H1 (cell line): ENCODE data around the gene ATP6AP1. TPM values are rescaled to one million over a fixed set of nuclear protein-coding genes. Genes with fewer than 3 reads are reported as not detected.
A peak's percentile ranks its signal among the peaks of the same experiment; 100 is the strongest.

ENCODE experiments used
- CTCF ChIA-PET: fragments of 300-600 bp; sonication (Branson Sonifier 250); formaldehyde crosslinking; loops from one replicate; lab custom pipeline; 2021; ENCODE audit not compliant: partially characterized antibody; lab: Charles Lee
- POLR2A ChIA-PET: fragments of 300-600 bp; sonication (Branson Sonifier 250); formaldehyde crosslinking; loops from one replicate; lab custom pipeline; 2021; ENCODE audit warnings: inconsistent platforms; ENCODE audit not compliant: partially characterized antibody; lab: Charles Lee
- DNase-seq, 2 experiments: peaks; one replicate each; pipeline versions ENCODE4 v3.0.0 to v3.0.0-alpha.2; 2010 to 2022; ENCODE audit warnings: low spot score in 2 of 2, low read depth in 1 of 2, mixed read lengths in 1 of 2
- FAIRE-seq: peaks from 2 replicates; lab custom pipeline; 2011; peaks lifted over from hg19 to GRCh38; lab: Jason Lieb, UNC
- H2AFZ ChIP-seq: 2 replicates; pipeline ENCODE4 v1.8.1; 2012; ENCODE audit warnings: low read length, inconsistent platforms
- H2AK5ac ChIP-seq: 2 replicates; pipeline ENCODE4 v1.6.1; 2013; ENCODE audit warnings: low read depth, low read length
- H2BK120ac ChIP-seq: replicated peaks from 2 replicates; pipeline ENCODE3; 2013; ENCODE audit warnings: low read depth, low read length, inconsistent platforms
- H2BK12ac ChIP-seq: 2 replicates; pipeline ENCODE4 v1.6.1; 2013; ENCODE audit warnings: low read depth, low read length
- H2BK15ac ChIP-seq: 2 replicates; pipeline ENCODE4 v1.6.1; 2013; ENCODE audit warnings: low read length
- H2BK20ac ChIP-seq: 2 replicates; pipeline ENCODE4 v1.6.1; 2013; ENCODE audit warnings: low read length
- H2BK5ac ChIP-seq: 2 replicates; pipeline ENCODE4 v1.6.1; 2013; ENCODE audit warnings: low read depth, low read length
- H3K14ac ChIP-seq: 2 replicates; pipeline ENCODE4 v1.6.1; 2013; ENCODE audit warnings: inconsistent platforms; ENCODE audit not compliant: insufficient read length
- H3K18ac ChIP-seq: 2 replicates; pipeline ENCODE4 v1.6.1; 2013; ENCODE audit warnings: low read length; ENCODE audit errors: extremely low read depth
- H3K23ac ChIP-seq: 2 replicates; pipeline ENCODE4 v1.6.1; 2013; ENCODE audit warnings: inconsistent platforms; ENCODE audit not compliant: insufficient read length
- H3K23me2 ChIP-seq: 2 replicates; pipeline ENCODE4 v1.6.1; 2013; ENCODE audit warnings: low read depth, low read length
- H3K27ac ChIP-seq: 2 replicates; pipeline ENCODE4 v1.6.1; 2011; ENCODE audit warnings: low read depth, low read length, inconsistent platforms
- H3K27me3 ChIP-seq, 4 experiments: replicated peaks in 1 of 4; 1 replicate in 1 of 4; 2 replicates in 3 of 4; pipeline versions ENCODE4 v1.6.1 to v1.8.1; 2011 to 2013; ENCODE audit warnings: low read length in 3 of 4, mild to moderate bottlenecking in 3 of 4, inconsistent platforms in 2 of 4, mixed read lengths in 2 of 4, moderate library complexity in 1 of 4; ENCODE audit not compliant: control insufficient read depth in 3 of 4, insufficient read depth in 3 of 4; ENCODE audit errors: extremely low read depth in 1 of 4
- H3K36me3 ChIP-seq, 4 experiments: 2 replicates each; pipeline versions ENCODE4 v1.6.1 to v1.8.1; 2011 to 2013; ENCODE audit warnings: mild to moderate bottlenecking in 4 of 4, low read length in 3 of 4, moderate library complexity in 2 of 4, control low read depth in 1 of 4, inconsistent platforms in 1 of 4; ENCODE audit not compliant: insufficient read depth in 4 of 4, control insufficient read depth in 2 of 4
- H3K4ac ChIP-seq: replicated peaks from 2 replicates; pipeline ENCODE3; 2013; ENCODE audit warnings: low read length, low read depth, mixed read lengths, inconsistent platforms; ENCODE audit not compliant: insufficient read length
- H3K4me1 ChIP-seq, 4 experiments: replicated peaks in 1 of 4; 1 replicate in 1 of 4; 2 replicates in 3 of 4; pipeline versions ENCODE4 v1.6.1 to v1.8.1; 2011 to 2013; ENCODE audit warnings: low read length in 3 of 4, inconsistent platforms in 2 of 4, mixed read lengths in 1 of 4; ENCODE audit not compliant: insufficient read depth in 4 of 4, control insufficient read depth in 3 of 4
- H3K4me2 ChIP-seq, 2 experiments: 2 replicates each; pipeline versions ENCODE4 v1.6.1 to v1.8.1; 2011 to 2013; ENCODE audit warnings: low read depth in 2 of 2, low read length in 2 of 2, control low read depth in 1 of 2, inconsistent platforms in 1 of 2, mild to moderate bottlenecking in 1 of 2; ENCODE audit not compliant: insufficient read depth in 1 of 2
- H3K4me3 ChIP-seq, 4 experiments: fragments of 200-600, 300-600 bp in 1 of 4; sonication (generic), shearing (Covaris generic), sonication (Bioruptor Twin) in 1 of 4; 2 replicates each; pipeline versions ENCODE4 v1.5.1 to v1.8.1; 2011 to 2016; ENCODE audit warnings: low read length in 4 of 4, low read depth in 3 of 4, control low read depth in 2 of 4, inconsistent platforms in 2 of 4, mild to moderate bottlenecking in 2 of 4, mixed read lengths in 1 of 4, moderate library complexity in 1 of 4; ENCODE audit not compliant: insufficient read depth in 2 of 4; ENCODE audit errors: extremely low read depth in 1 of 4
- H3K56ac ChIP-seq: replicated peaks from 2 replicates; pipeline ENCODE3; 2013; ENCODE audit warnings: low read depth, mild to moderate bottlenecking, mixed read lengths, low read length, inconsistent platforms; ENCODE audit not compliant: insufficient read length
- H3K79me1 ChIP-seq: 2 replicates; pipeline ENCODE4 v1.6.1; 2013; ENCODE audit warnings: low read depth, low read length, control low read depth
- H3K79me2 ChIP-seq, 2 experiments: 2 replicates each; pipeline versions ENCODE4 v1.6.1 to v1.8.1; 2012 to 2013; ENCODE audit warnings: low read length in 2 of 2, mild to moderate bottlenecking in 2 of 2, inconsistent platforms in 1 of 2; ENCODE audit not compliant: insufficient read depth in 2 of 2, control insufficient read depth in 1 of 2
- H3K9ac ChIP-seq, 4 experiments: replicated peaks in 1 of 4; 1 replicate in 1 of 4; 2 replicates in 3 of 4; pipeline versions ENCODE4 v1.6.1 to v1.8.1; 2011 to 2013; ENCODE audit warnings: low read depth in 3 of 4, low read length in 3 of 4, control low read depth in 2 of 4, mild to moderate bottlenecking in 2 of 4, moderate library complexity in 2 of 4, inconsistent platforms in 1 of 4; ENCODE audit errors: extremely low read depth in 1 of 4
- H3K9me3 ChIP-seq, 2 experiments: 2 replicates each; pipeline versions ENCODE4 v1.6.1 to v1.8.1; 2012 to 2013; ENCODE audit warnings: mild to moderate bottlenecking in 2 of 2, moderate library complexity in 2 of 2, control low read depth in 1 of 2, inconsistent platforms in 1 of 2, low read depth in 1 of 2, low read length in 1 of 2, mixed read lengths in 1 of 2; ENCODE audit not compliant: insufficient read depth in 2 of 2
- H4K20me1 ChIP-seq, 2 experiments: replicated peaks in 1 of 2; 2 replicates each; pipeline versions ENCODE3 to v1.8.1; 2011 to 2013; ENCODE audit warnings: inconsistent platforms in 2 of 2, low read length in 2 of 2, mild to moderate bottlenecking in 1 of 2; ENCODE audit not compliant: insufficient read depth in 2 of 2, control insufficient read depth in 1 of 2
- H4K5ac ChIP-seq: 2 replicates; pipeline ENCODE4 v1.6.1; 2013; ENCODE audit warnings: low read length, low read depth, mixed read lengths, inconsistent platforms; ENCODE audit not compliant: insufficient read length
- H4K8ac ChIP-seq: 2 replicates; pipeline ENCODE4 v1.8.0; 2013; ENCODE audit warnings: mild to moderate bottlenecking, moderate library complexity, low read length, inconsistent platforms; ENCODE audit not compliant: insufficient read depth; ENCODE audit errors: extremely low read depth
- H4K91ac ChIP-seq: replicated peaks from 2 replicates; pipeline ENCODE3; 2013; ENCODE audit warnings: low read length, mixed read lengths, inconsistent platforms; ENCODE audit not compliant: insufficient read length
- ATF2 ChIP-seq: IDR thresholded peaks from 2 replicates; pipeline ENCODE4 v1.6.1; 2012; ENCODE audit warnings: low read length, inconsistent platforms
- BCL11A ChIP-seq, 2 experiments: IDR thresholded peaks; one replicate each; pipeline ENCODE4 v1.6.1; 2011; ENCODE audit warnings: low read depth in 2 of 2, low read length in 2 of 2, mild to moderate bottlenecking in 2 of 2
- CBX8 ChIP-seq: fragments of 300-800, 300-1000 bp; sonication (generic); IDR thresholded peaks from 2 replicates; pipeline ENCODE4 v1.7.1; 2016; ENCODE audit warnings: low read depth, low read length, borderline replicate concordance
- POU5F1 ChIP-seq: IDR thresholded peaks from 2 replicates; pipeline ENCODE4 v1.6.1; 2011; ENCODE audit warnings: low read depth, mild to moderate bottlenecking, low read length, moderate library complexity
- RBBP5 ChIP-seq: IDR thresholded peaks from 2 replicates; pipeline ENCODE4 v1.7.1; 2012; ENCODE audit warnings: low read depth, mild to moderate bottlenecking, inconsistent platforms, low read length, moderate library complexity, borderline replicate concordance
- RXRA ChIP-seq: IDR thresholded peaks from 2 replicates; pipeline ENCODE4 v1.6.1; 2011; ENCODE audit warnings: low read depth, mild to moderate bottlenecking, low read length, moderate library complexity; ENCODE audit not compliant: insufficient read depth
- SAP30 ChIP-seq: fragments of 300-600 bp; sonication (generic); IDR thresholded peaks from 2 replicates; pipeline ENCODE4 v1.7.1; 2012; ENCODE audit warnings: low read length, moderate library complexity, mild to moderate bottlenecking, inconsistent platforms; ENCODE audit not compliant: insufficient read depth, insufficient replicate concordance
- ZNF274 ChIP-seq: IDR thresholded peaks from 2 replicates; pipeline ENCODE4 v1.7.0; 2012; ENCODE audit warnings: low read length, borderline replicate concordance; ENCODE audit errors: extremely low read depth
- WGBS, 2 experiments: shearing (Covaris generic) in 1 of 2; methylation state at CpG; one replicate each; pipeline versions ENCODE4 v1.1.6 to v1.1.7; 2013 to 2015; ENCODE audit warnings: low lambda C conversion rate in 2 of 2, mixed read lengths in 2 of 2, inconsistent platforms in 1 of 2, low coverage in 1 of 2, missing lambda C conversion rate in 1 of 2; ENCODE audit not compliant: insufficient replicate concordance in 2 of 2, insufficient coverage in 1 of 2, insufficient read length in 1 of 2; ENCODE audit errors: extremely low coverage in 1 of 2, missing lambda C conversion rate in 1 of 2; 5-methylcytosine and 5-hydroxymethylcytosine counted together
- polyA plus RNA-seq, 7 experiments: library from polyadenylated mRNA; depleted of rRNA in 3 of 7; stranded (reverse) in 5 of 7; unstranded in 2 of 7; fragments of >200 nt in 5 of 7; fragments of 200-250 nt in 2 of 7; gene quantifications; 1 replicate in 5 of 7; 2 replicates in 1 of 7; 4 replicates in 1 of 7; pipeline versions ENCODE4 v1.2.1 to v1.2.3, GENCODE V29; 2011 to 2013; ENCODE audit warnings: missing spikeins in 2 of 7, mixed read lengths in 2 of 7
- total RNA-seq: library from RNA; stranded (reverse); fragmentation: NEBNext Ultra II Directional; extraction: Animal tissue kit (Norgen Biotek cat#: 25700); gene quantifications from 2 replicates; pipeline ENCODE4 v1.2.1, GENCODE V29; 2021

Gene ATP6AP1
- total and polyA plus RNA-seq, 2 of the 8 experiments (the other 6 are each of a cell fraction or from before 2014, with no cell fraction given): 44.6 to 80.8 TPM

GRCh38 chrX:154408659-154409221 is 19.7 kb upstream of the ATP6AP1 start:
- Histone ChIP-seq H3K4me3 (peak overlapping the region in 3 of 4 experiments; percentile 21 to 52 (median 23); a peak in 4 of 8 replicates), H3K18ac (no peak overlapping the region), H4K20me1 (no peaks in the 10 kb centered on the region), H3K27ac (no peak overlapping the region), H4K8ac (no peak overlapping the region), H3K4me2 (peak overlapping the region; percentile 64 to 66), H2BK20ac (no peak overlapping the region), H3K36me3 (peaks cover 0 to 2% (median 0%) of the 10 kb centered on the region in 4 experiments; a peak in 1 of 8 replicates), H3K14ac (no peak overlapping the region), H2BK5ac (no peak overlapping the region), H3K23ac (no peak overlapping the region), H3K4ac (no peak overlapping the region), H2BK15ac (no peak overlapping the region), H2AFZ (no peak overlapping the region), H3K9ac (no peak overlapping the region; a peak in 2 of 7 replicates), H4K5ac (no peak overlapping the region), H3K23me2 (no peaks in the 10 kb centered on the region), H3K56ac (no peak overlapping the region), H2AK5ac (no peak overlapping the region), H4K91ac (no peak overlapping the region), H3K79me1 (no peaks in the 10 kb centered on the region), H3K79me2 (no peaks in the 10 kb centered on the region), H3K4me1 (peaks cover 2 to 11% (median 3%) of the 10 kb centered on the region in 4 experiments; a peak in 4 of 7 replicates), H2BK12ac (no peak overlapping the region), H3K27me3 (no peaks in the 10 kb centered on the region), H3K9me3 (no peaks in the 10 kb centered on the region), H2BK120ac (no peak overlapping the region)
- 66% methylated on average over 7 of the region's 10 CpGs; no CpG with 5 or more reads in 1 of the 2 experiments for WGBS, 2 experiments
- ChIA-PET POLR2A (interaction anchor here (0.8 to 6.4 kb wide), 6 partner anchors 10 to 81 kb away, joined by 3 to 124 read pairs (median 8); partner anchors contain the start of genes ATP6AP1, EMD, RPL10 and SLC10A3), CTCF (interaction anchor here (1.4 to 2.3 kb wide), 3 partner anchors 10 to 486 kb away, joined by 3 to 10 read pairs (median 10); partner anchors contain the start of genes FLNA and RPL10)
- DNase-seq (no peak), FAIRE-seq (no peak)
- no peak for TF ChIP-seq BCL11A (IDR thresholded peaks at IDR 0.05; ENCODE audit: low read depth in 2 of 2, low read length in 2 of 2)
- no peak for TF ChIP-seq ATF2
- no peak for TF ChIP-seq SAP30
- no peak for TF ChIP-seq POU5F1
- no peak for TF ChIP-seq CBX8
- TF ChIP-seq ZNF274: no peak
- no peak for TF ChIP-seq RBBP5
- TF ChIP-seq RXRA: no peak
